Forelimb muscle (tissue), 1 donor: Measurements from ENCODE around the gene CNR2. TPM values are rescaled to one million over a fixed set of nuclear protein-coding genes. Genes with fewer than 3 reads are reported as not detected.
A peak's percentile ranks its signal among the peaks of the same experiment; 100 is the strongest.
"Not testable (repeated sequence)": the region's sequence is repeated elsewhere in the genome, so short reads cannot be mapped to it uniquely, and the experiment has no call there.

Source experiments
- DNase-seq: peaks from one replicate; pipeline ENCODE4 v3.0.0-alpha.2; 2013; ENCODE audit warnings: low read depth
- polyA plus RNA-seq: library from polyadenylated mRNA; unstranded; fragments of 120-200 nt; gene quantifications from one replicate; pipeline ENCODE4 v1.2.1, GENCODE V29; 2013; ENCODE audit not compliant: insufficient read length

The CNR2 gene
- polyA plus RNA-seq: 0.06 TPM

- DNase-seq: no peak
Measured at GRCh38 chr1:23913212-23913880, at the start of gene CNR2. TSS of gene CNR2 (minus strand) at chr1:23913362. CDS start at chr1:23875617, 37,745 bp downstream.

- DNase-seq: peak; percentile 40
Measured at GRCh38 chr1:23960291-23961020, 47.3 kb upstream of the CNR2 start.

GRCh38 chr1:23959461-23960290, 46.5 kb upstream of the CNR2 start, which contains the start of gene PNRC2:
TSS of gene PNRC2 (plus strand) at chr1:23959828. CDS start at chr1:23961458, 1,630 bp downstream.
- peak; percentile 85 for DNase-seq

- DNase-seq: peak; percentile 85
Measured at GRCh38 chr1:23958810-23959460, 45.8 kb upstream of the CNR2 start.

GRCh38 chr1:23958040-23958809, 45.1 kb upstream of the CNR2 start:
- not testable (repeated sequence) for DNase-seq

- DNase-seq: no peak
Measured at GRCh38 chr1:23957096-23957495, 43.9 kb upstream of the CNR2 start.

- DNase-seq: no peak
Measured at GRCh38 chr1:23953020-23953419, 39.9 kb upstream of the CNR2 start.

GRCh38 chr1:23947366-23947765, 34.2 kb upstream of the CNR2 start:
- no peak for DNase-seq

GRCh38 chr1:23936481-23937176, 23.5 kb upstream of the CNR2 start:
- no peak for DNase-seq

GRCh38 chr1:23931491-23931880, 18.3 kb upstream of the CNR2 start:
- DNase-seq: no peak

- no peak for DNase-seq
Measured at GRCh38 chr1:23930861-23931490, 17.8 kb upstream of the CNR2 start.

- DNase-seq: no peak
Measured at GRCh38 chr1:23930270-23930669, 17.1 kb upstream of the CNR2 start.

- DNase-seq: no peak
Measured at GRCh38 chr1:23928789-23929188, 15.6 kb upstream of the CNR2 start.

GRCh38 chr1:23927097-23927496, 13.9 kb upstream of the CNR2 start:
- DNase-seq: no peak

GRCh38 chr1:23925279-23925678, 12.1 kb upstream of the CNR2 start:
- no peak for DNase-seq

GRCh38 chr1:23924601-23925000, 11.4 kb upstream of the CNR2 start:
- DNase-seq: no peak

GRCh38 chr1:23923592-23924499, 10.7 kb upstream of the CNR2 start:
- DNase-seq: no peak

- DNase-seq: no peak
Measured at GRCh38 chr1:23922321-23922943, 9.3 kb upstream of the CNR2 start.
